ENCODE results near the gene PHLDA2. TPM values are rescaled to one million over a fixed set of nuclear protein-coding genes. Genes with fewer than 3 reads are reported as not detected.
A peak's percentile ranks its signal among the peaks of the same experiment; 100 is the strongest.

The PHLDA2 gene
- total and polyA plus RNA-seq, 2 of the 13 experiments (the other 11 are each of a cell fraction or from before 2014, with no cell fraction given), result 0.55 to 0.78 TPM

DNA sequence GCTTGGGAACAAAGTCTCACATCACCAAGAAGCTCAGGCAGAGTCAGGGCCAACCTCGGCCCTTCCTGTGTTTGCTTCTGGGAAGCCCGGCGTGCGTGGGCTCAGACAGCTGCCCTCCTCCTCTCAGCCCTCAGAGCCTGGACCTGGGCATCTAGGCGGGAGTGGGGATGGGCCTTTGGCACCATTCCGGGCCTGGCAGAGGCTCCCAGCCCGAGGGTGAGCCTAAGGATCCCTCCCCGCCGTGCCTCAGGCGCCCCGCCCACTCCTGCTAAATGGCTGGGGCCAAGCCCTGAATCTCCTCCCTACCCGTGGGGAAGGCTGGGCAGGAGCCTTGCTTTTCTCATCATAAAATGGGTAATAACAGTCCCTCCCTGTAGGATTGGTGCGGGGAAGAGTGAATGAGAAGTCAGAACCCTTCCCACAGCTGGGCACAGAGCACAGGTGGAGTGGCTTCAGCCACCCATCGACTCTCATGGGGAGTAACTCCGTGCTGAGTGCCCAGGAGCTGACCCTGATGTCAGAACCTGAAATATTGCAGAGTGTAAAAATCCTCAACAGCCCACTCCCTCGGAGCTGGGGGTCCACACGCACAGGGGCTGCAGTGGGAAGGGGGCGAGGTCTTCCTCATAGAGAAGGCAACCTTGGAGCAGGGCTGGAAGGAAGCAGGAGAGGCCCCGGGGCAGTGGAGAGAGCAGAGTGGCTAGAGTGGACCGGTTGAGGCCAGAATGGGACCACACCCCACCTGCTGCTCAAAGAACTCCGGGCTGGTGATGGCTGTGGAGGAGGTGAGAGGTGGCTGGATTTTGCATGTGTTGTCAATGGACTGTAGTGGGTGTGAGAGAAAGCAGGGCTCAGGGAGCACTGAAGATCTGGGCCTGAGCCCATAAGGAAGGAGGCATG lies 24.8 kb downstream of the PHLDA2 start:
- BruUV-seq (replicated peaks), result no TSS peak
- H3K27ac ChIP-seq (ENCODE audit: extremely low read length, insufficient read depth, low read length), result no peak overlapping the region
- FAIRE-seq, result no peak
- no peak overlapping the region for H2AFZ ChIP-seq (ENCODE audit: low read length)
- intact Hi-C loops (cut with micrococcal nuclease; ENCODE audit: unreplicated experiment), result no loop called here
- POLR2A ChIA-PET, result interaction anchor here (0.6 to 2.6 kb wide), 11 partner anchors 7 to 503 kb away, joined by 3 to 21 read pairs (median 7); partner anchors contain the start of genes CARS1, KCNQ1OT1, PHLDA2 and TSSC4
- 60% methylated on average over 15 of the region's 21 CpGs for WGBS (ENCODE audit: low lambda C conversion rate)
- in situ Hi-C loops (cut with HindIII; ENCODE audit: extremely low pct_ligation_motif_present, low pct_unique_long_range_greater_than_20kb), result no loop called here
- H3K4me1 ChIP-seq (ENCODE audit: insufficient read depth, low read length), result peaks cover 28% of the 10 kb centered on the region
- H3K4me2 ChIP-seq (ENCODE audit: low read depth, low read length), result peak overlapping the region; percentile 99
- peaks cover 0 to 3% of the 10 kb centered on the region in 2 experiments; a peak in 1 of 5 replicates for H3K36me3 ChIP-seq (replicated peaks in 1 of 2; ENCODE audit: control insufficient read depth in 1 of 2, insufficient read depth in 2 of 2, low read length in 2 of 2)
- peaks cover 10% of the 10 kb centered on the region for H3K79me2 ChIP-seq (ENCODE audit: insufficient read depth, low read length)
- peak overlapping the region; percentile 83; the same call in 1 of the 2 replicates for H3K9ac ChIP-seq (ENCODE audit: insufficient read depth, low read depth, low read length)
- ATAC-seq, result no peak
- TF ChIP-seq HNRNPL (IDR thresholded peaks at IDR 0.05; ENCODE audit: low read depth, low read length), result 0 out of 2 replicates have a peak, but pooled peaks have one; percentile 35
- no peak for TF ChIP-seq MLLT10 (CRISPR knock-in tag; IDR thresholded peaks at IDR 0.05)
- no peak for TF ChIP-seq U2AF1 (optimal IDR thresholded peaks at IDR 0.05; ENCODE audit: low read depth, low read length)
- TF ChIP-seq, protein P1, sequence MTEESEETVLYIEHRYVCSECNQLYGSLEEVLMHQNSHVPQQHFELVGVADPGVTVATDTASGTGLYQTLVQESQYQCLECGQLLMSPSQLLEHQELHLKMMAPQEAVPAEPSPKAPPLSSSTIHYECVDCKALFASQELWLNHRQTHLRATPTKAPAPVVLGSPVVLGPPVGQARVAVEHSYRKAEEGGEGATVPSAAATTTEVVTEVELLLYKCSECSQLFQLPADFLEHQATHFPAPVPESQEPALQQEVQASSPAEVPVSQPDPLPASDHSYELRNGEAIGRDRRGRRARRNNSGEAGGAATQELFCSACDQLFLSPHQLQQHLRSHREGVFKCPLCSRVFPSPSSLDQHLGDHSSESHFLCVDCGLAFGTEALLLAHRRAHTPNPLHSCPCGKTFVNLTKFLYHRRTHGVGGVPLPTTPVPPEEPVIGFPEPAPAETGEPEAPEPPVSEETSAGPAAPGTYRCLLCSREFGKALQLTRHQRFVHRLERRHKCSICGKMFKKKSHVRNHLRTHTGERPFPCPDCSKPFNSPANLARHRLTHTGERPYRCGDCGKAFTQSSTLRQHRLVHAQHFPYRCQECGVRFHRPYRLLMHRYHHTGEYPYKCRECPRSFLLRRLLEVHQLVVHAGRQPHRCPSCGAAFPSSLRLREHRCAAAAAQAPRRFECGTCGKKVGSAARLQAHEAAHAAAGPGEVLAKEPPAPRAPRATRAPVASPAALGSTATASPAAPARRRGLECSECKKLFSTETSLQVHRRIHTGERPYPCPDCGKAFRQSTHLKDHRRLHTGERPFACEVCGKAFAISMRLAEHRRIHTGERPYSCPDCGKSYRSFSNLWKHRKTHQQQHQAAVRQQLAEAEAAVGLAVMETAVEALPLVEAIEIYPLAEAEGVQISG (CRISPR knock-in tag; IDR thresholded peaks at IDR 0.05), result peak; percentile 56
- H3K27me3 ChIP-seq (ENCODE audit: control insufficient read depth in 1 of 2, insufficient read depth in 2 of 2, low read length in 2 of 2), result no peaks in the 10 kb centered on the region; a peak in 1 of 5 replicates
- H3K4me3 ChIP-seq (replicated peaks in 1 of 3; ENCODE audit: insufficient read depth in 1 of 3, low read depth in 2 of 3, low read length in 3 of 3), result peak overlapping the region; percentile 76 to 92 (median 84)
- no peak for DNase-seq (ENCODE audit: low spot score)
- H4K20me1 ChIP-seq (ENCODE audit: insufficient read depth, low read length), result 0 out of 2 replicates have a peak, but pooled peaks cover 3% of the 10 kb centered on the region
- H3K9me3 ChIP-seq (ENCODE audit: low read length), result no peaks in the 10 kb centered on the region
- CTCF ChIA-PET (ENCODE audit: low intra/inter-chr PET ratio, low total read pairs), result no interaction called here

Measured in HepG2 (cell line).